HG03520 (cell line): ENCODE measurements around the gene ARL15.
"Not testable (repeated sequence)": the region's sequence is repeated elsewhere in the genome, so short reads cannot be mapped to it uniquely, and the experiment has no call there.

Source experiments
- ATAC-seq: cut with Tn5 transposase; IDR thresholded peaks from one replicate; pipeline ENCODE4 v1.9.1; 2021; ENCODE audit warnings: mild to moderate bottlenecking, moderate library complexity; ENCODE audit not compliant: unreplicated experiment

ARL15 gene

DNA sequence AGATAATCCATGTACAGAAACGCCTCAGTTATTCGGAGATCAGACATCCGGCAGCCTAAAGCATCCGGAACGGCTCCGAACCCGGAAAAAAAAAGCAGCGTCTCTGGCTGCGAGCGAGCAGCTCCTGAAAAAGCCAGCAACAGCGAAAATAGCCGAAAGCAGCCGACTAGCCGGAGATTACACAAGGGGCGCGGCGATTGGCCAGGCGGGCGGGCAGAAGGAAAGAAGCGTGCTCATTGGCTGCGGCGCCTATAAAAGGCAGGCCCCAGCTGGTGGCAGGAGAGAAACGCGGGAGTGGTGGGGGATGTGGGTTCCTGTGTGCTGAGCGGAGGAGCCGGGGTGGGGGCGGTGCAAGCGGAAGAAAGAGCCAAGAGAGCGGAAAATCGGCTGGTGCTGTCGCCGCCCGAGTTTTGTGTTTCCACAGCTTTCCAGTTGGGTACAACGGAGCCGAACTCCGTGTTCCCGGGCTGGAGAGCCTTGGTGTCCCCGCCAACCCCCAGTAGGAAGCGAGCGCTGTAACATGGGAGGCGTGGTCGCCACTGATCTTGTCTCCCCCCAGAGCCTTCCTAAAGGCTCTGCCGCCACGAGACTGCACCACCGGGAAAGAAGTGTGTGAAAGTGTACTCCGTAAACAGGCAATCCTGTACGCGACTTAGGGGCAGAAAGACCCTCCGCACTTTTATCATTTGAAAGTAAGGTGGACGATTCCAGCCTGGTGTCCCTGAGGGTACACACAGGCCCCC lies at the start of gene ARL15:
ARL15 (minus strand) TSS at position 141 of the 743 bp plus-strand sequence.
- peak; percentile 96 for ATAC-seq

DNA sequence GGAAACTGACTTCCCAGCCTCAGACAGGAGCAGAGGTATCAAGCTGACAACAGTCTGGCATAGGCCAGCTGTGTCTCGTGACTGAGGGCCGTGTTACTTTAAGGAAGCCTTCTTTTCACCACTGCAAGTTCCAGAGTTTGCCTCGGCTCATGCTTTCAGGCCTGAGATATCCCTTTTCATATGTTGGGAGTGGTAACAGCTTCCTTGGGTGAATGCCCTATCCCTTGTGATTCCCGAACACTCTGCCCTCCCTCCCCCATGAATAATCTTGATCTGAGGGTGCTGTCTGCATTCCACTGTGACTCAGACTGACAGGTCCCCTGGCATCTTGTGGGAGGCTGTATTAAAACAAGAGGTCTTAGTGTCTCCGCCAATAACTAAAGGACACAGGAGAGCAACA lies 49.7 kb upstream of the ARL15 start:
- no peak for ATAC-seq

DNA sequence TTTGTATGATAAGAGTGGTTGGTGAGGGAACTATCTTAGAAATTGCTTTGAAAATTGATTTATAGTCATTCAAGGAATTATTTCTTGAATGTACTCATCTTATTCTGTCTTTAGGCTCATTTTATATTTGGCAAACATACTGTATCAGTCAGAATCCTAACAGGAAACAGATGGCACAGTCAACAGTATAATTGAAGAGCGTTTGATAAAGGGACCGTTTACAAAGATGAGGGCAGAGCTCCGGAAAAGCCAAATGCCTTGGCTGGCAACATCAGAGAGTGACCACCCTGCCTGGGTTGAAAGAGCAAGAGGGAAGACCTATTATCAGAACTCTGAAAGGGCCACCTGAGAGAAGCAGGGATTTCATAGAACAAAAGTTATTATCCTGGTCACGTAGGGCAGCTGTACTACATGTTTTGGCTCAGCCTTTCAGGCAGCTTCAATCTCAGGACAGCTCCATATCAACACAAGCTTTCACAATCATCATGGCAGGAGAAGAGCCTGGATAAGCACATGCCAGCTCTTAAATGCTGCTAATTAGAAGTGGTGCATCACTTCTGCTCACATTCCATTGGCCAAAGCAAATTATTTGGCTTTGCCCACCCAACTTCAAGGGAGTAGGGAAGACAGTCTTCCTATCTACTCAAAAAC lies 47.2 kb upstream of the ARL15 start:
- no peak for ATAC-seq

GRCh38 chr5:54353933-54354564 lies 43.7 kb upstream of the ARL15 start:
- ATAC-seq: not testable (repeated sequence)

DNA sequence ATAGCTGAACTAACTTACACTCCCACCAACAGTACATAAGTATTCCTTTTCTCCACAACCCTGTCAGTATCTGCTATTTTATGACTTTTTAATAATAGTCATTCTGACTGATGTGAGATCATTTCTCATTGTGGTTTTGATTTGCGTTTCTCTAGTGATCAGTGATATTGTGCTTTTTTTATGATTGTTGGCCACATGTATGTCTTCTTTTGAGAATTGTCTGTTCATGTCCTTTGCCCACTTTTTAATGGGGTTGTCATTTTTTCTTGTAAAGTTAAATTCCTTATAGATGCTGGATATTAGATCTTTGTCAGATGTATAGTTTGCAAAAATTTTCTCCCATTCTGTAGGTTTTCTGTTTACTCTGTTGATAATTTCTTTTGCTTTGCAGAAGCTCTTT lies 42.2 kb upstream of the ARL15 start:
- ATAC-seq: not testable (repeated sequence)

GRCh38 chr5:54347221-54347865 lies 37.0 kb upstream of the ARL15 start:
- no peak for ATAC-seq

GRCh38 chr5:54344653-54345052 lies 34.3 kb upstream of the ARL15 start:
- ATAC-seq: no peak

GRCh38 chr5:54341971-54342370 lies 31.6 kb upstream of the ARL15 start:
- no peak for ATAC-seq

DNA sequence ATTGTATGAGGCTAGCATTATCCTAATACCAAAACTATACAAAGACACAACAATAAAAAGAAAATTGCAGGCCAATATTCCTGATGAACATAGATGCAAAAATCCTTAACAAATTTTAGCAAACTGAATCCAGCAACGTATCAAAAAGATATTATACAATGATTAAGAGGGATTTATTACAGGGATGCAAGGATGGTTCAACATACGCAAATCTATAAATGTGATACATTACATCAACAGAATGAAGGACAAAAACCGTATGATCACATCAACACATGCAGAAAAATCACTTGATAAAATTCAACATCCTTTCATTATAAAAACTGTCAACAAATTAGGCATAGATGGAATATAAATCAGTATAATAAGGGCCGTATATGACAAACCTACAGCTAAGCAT lies 27.1 kb upstream of the ARL15 start:
- ATAC-seq: no peak

DNA sequence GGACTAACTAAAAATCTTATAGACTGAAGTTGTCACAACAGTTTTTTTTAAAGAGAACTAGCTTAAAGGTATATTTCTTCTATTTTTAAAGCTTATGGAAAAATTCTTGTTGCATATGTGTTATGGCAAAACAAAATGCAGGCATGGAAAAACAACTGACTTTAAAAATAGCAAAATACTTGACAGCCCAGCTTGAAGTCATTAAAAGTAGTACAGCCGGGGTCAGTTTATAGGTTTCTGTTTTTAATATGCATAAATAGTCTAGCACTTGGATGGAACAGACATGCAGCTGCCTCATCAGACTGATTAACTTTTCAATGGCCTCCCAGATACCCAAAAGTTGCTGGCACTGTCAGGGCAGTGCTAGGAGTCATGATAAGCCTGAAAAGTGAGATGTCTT lies 22.3 kb upstream of the ARL15 start:
- no peak for ATAC-seq

GRCh38 chr5:54329731-54330709 lies 19.6 kb upstream of the ARL15 start:
- ATAC-seq: no peak

DNA sequence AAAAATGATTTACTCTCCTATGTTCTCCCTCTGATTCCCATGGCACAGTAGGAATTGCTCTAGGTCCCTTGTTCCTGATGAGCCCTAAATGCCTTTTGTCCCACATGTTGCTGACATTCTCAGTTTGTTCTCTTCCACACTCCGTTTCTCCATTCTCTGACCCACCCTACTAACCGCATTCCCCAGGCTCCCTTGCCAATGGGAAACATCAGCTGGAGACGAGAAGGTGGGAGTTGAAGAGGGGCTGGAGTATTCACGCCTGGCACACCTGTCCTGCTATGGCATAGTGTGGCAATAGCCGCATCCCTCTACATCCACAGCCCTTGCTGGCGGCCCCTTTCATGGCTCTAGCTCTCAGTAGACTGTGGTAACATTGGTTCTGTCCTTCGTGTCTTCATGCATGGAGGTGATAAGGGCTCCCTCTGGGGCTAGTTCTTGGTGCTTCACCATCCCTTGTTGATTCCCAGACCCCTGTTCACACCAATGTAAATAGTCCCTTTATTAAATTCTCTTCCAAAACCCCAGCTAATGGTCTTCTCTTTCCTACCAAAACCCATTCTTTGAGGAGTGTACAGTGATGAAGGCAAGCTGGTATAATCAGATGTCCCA lies 16.4 kb upstream of the ARL15 start:
- ATAC-seq: no peak

DNA sequence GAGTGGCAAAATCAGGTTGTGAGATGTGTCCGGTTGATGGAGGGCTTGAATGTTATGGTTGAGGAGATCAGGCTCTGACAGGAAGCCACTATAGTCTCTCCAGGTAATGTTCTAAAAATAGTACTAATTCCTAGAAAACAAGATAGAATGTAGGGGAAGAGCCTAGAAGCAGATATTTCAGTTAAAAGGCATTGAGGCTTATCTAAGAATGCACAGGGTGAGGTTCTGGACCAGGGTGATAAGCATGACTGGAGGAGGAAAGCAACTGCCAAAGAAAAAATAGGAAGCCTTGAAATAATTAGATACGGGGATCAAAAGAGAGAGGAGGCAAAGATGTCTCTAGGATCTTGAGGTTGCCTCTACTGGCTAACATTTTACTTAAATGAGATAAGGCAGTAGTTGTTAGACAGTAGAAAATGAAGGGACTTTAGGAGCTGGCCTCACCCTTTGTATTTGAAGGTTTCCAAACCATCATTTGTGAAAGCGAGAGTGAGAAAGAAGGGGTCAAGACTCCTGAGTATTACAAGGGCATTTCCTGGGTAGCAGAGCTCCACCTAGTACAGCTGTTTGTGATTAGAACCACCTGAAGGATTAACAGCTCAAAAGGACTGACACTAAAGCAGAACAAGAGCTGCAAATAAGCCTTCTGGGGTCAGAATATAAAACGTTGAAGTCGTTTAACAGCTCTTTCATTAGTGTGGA lies 15.4 kb upstream of the ARL15 start:
- no peak for ATAC-seq

- no peak for ATAC-seq
Measured at GRCh38 chr5:54325272-54325609, 14.9 kb upstream of the ARL15 start.

DNA sequence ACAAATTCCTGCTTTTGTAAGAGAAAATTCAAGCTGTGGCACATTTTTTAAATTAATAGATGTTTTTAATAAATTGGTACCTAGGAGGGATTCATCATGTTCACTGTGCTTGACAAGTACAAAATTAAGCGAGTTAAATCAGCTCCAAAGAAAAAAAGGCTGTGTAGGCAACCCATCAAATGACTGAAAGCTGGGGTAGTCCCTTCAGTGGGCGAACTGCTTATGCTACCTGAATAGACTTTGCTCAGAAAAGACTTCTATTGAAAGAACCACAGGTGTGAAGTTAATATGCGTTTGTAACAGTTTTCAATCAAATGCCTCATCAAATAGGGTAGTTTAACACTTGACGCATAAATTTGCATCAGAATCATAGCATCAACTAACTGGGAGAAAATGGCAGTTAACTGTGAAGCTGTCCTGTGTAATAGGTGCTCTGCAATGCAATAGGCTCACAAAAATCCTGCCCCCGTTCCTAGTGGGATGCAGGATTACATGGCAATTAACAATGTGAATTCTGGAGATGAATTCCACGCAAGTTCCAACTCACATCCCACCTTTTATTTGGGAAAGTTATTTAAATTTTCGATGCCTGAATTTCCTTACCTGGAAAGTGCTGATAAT lies 14.4 kb upstream of the ARL15 start:
- no peak for ATAC-seq

GRCh38 chr5:54323495-54323894 lies 13.1 kb upstream of the ARL15 start:
- no peak for ATAC-seq

GRCh38 chr5:54320256-54320655 lies 9.9 kb upstream of the ARL15 start:
- no peak for ATAC-seq

DNA sequence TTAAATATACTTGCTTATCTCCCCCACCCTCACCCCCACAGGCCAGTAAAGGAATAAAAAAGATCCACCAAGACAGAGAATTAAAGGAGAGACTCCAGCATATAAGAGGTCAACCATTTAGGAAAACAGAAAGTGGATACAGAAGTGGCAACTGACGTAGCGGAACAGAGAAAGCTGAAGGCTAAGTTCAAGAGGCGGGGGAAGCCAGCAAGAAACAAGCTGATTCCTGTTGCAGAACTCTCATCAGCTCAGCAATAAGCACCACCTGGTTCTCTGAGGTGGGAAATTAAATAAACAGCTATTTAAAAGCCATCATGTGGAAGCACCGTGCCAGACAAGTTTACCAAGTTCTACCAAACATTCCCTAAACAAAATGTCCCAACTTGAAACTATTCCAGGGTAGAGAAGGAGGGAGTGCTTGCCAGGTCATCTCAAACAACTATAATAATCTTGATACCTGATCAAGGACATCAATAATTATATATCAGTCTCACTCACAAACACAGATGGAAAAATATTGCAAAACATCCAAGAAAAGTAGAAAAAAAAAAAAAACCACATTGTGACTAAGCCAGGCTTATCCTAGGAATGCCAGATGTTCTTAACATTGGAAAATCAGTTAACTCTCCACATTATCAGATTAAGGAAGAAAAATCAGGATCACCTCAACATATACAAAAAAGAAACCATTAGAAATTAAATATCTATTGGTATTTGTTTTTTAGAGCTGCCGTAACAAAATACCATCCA lies 7.3 kb upstream of the ARL15 start:
- ATAC-seq: no peak
